T-helper 1 cell treated with Interleukin-12 subunit alpha and Interleukin-12 subunit beta and Interleukin-4 antibody, amounts not matched to agents 30 ng/mL and 1 ng/mL, for 36 hours (primary cell): Measurements from ENCODE around the gene GPR89B. TPM values are rescaled to one million over a fixed set of nuclear protein-coding genes. Genes with fewer than 3 reads are reported as not detected.
"Not testable (repeated sequence)": the region's sequence is repeated elsewhere in the genome, so short reads cannot be mapped to it uniquely, and the experiment has no call there.

Experiments used
- intact Hi-C: fragments of 100-400 bp; cut with micrococcal nuclease; formaldehyde crosslinking; loops from one replicate; pipeline ENCODE4 v1.15.1; 2024
- total RNA-seq: library from RNA; stranded (reverse); gene quantifications from 2 replicates; pipeline ENCODE4 v1.2.3, GENCODE V29; 2022

The GPR89B gene
- total RNA-seq, 1 donor from 2014 or later, result 25.6 TPM

- intact Hi-C loops, result not testable (repeated sequence)
These were observed 7.1 kb downstream of the GPR89B start for GRCh38 chr1:147935296-147935695.

- intact Hi-C loops, result not testable (repeated sequence)
These were observed 12.2 kb downstream of the GPR89B start for GRCh38 chr1:147940456-147940855.

- intact Hi-C loops, result not testable (repeated sequence)
These were observed 14.3 kb downstream of the GPR89B start for GRCh38 chr1:147942563-147942962.

GRCh38 chr1:147949517-147949916 lies 21.3 kb downstream of the GPR89B start:
- intact Hi-C loops, result not testable (repeated sequence)

- intact Hi-C loops, result not testable (repeated sequence)
These were observed 30.7 kb downstream of the GPR89B start for GRCh38 chr1:147958906-147959305.

- intact Hi-C loops, result not testable (repeated sequence)
These were observed 31.5 kb downstream of the GPR89B start for GRCh38 chr1:147959680-147960079.

GRCh38 chr1:147964575-147964974 lies 36.4 kb downstream of the GPR89B start:
- intact Hi-C loops, result not testable (repeated sequence)

- intact Hi-C loops, result not testable (repeated sequence)
These were observed 38.4 kb downstream of the GPR89B start for GRCh38 chr1:147966657-147967056.

- intact Hi-C loops, result not testable (repeated sequence)
These were observed 50.9 kb downstream of the GPR89B start for GRCh38 chr1:147978896-147979651.

GRCh38 chr1:147985374-147985773 lies 57.2 kb downstream of the GPR89B start:
- intact Hi-C loops, result not testable (repeated sequence)

GRCh38 chr1:147987893-147988292 lies 59.7 kb downstream of the GPR89B start:
- intact Hi-C loops, result not testable (repeated sequence)

GRCh38 chr1:147992916-147993315 lies 64.7 kb downstream of the GPR89B start:
- intact Hi-C loops, result not testable (repeated sequence)

- intact Hi-C loops, result not testable (repeated sequence)
These were observed 65.2 kb downstream of the GPR89B start for GRCh38 chr1:147993400-147993799.

- intact Hi-C loops, result not testable (repeated sequence)
These were observed 65.8 kb downstream of the GPR89B start for GRCh38 chr1:147993825-147994615.

- intact Hi-C loops, result not testable (repeated sequence)
These were observed 67.9 kb downstream of the GPR89B start for GRCh38 chr1:147996088-147996487.

- intact Hi-C loops, result not testable (repeated sequence)
These were observed 79.5 kb downstream of the GPR89B start for GRCh38 chr1:148007724-148008123.

- intact Hi-C loops, result no loop called here
These were observed 82.3 kb downstream of the GPR89B start for GRCh38 chr1:148010527-148010926.

- intact Hi-C loops, result not testable (repeated sequence)
These were observed 85.2 kb downstream of the GPR89B start for GRCh38 chr1:148013177-148014144.

- intact Hi-C loops, result not testable (repeated sequence)
These were observed 86.3 kb downstream of the GPR89B start for GRCh38 chr1:148014289-148015200.

- intact Hi-C loops, result not testable (repeated sequence)
These were observed 96.7 kb downstream of the GPR89B start for GRCh38 chr1:148024918-148025317.
